HCT116 (cell line): Measurements from ENCODE around the gene SLC12A5. TPM values are rescaled to one million over a fixed set of nuclear protein-coding genes. Genes with fewer than 3 reads are reported as not detected.

Source experiments
- ATAC-seq: fragments of 200-7000 bp; cut with Tn5 transposase; 2 replicates; pipeline ENCODE4 v1.9.1; 2020; ENCODE audit warnings: mild to moderate bottlenecking, moderate library complexity
- BruUV-seq: library from RNA; stranded (reverse); fragments of 400-500 nt; replicated peaks from 2 replicates; lab custom pipeline; 2021; lab: Mats Ljungman, UMichigan
- CTCF ChIA-PET: fragments of 300-600 bp; sonication (Branson Sonifier 250); formaldehyde crosslinking; loops from one replicate; lab custom pipeline; 2021; ENCODE audit warnings: antibody characterized with exemption; lab: Charles Lee
- POLR2A ChIA-PET: fragments of 300-600, 350-600 bp; sonication (Branson Sonifier 250); formaldehyde crosslinking; loops from one replicate; lab custom pipeline; 2021; ENCODE audit warnings: antibody characterized with exemption; lab: Charles Lee
- RAD21 ChIA-PET, 2 experiments: fragments of 300-600 bp; sonication (Branson Sonifier 250); formaldehyde crosslinking; loops; one replicate each; lab custom pipeline; 2023; ENCODE audit warnings: low total read pairs in 2 of 2; ENCODE audit not compliant: uncharacterized antibody in 2 of 2, unreplicated experiment in 2 of 2, low non-redundant PET in 1 of 2; lab: Charles Lee
- DNase-seq: peaks from one replicate; pipeline ENCODE4 v3.0.0-alpha.2; 2010; ENCODE audit warnings: low read depth, low spot score
- H2AFZ ChIP-seq: fragments of 200-600 bp; shearing (Covaris generic), sonication (generic); 2 replicates; pipeline ENCODE4 v1.6.1; 2017; ENCODE audit warnings: low read depth, mixed run types, mixed read lengths, antibody characterized with exemption, low read length; ENCODE audit not compliant: poor library complexity, severe bottlenecking
- H3K27ac ChIP-seq: 2 replicates; pipeline ENCODE4 v1.5.1; 2012; ENCODE audit warnings: low read depth, low read length
- H3K27me3 ChIP-seq: fragments of 200-600 bp; sonication (generic); 2 replicates; pipeline ENCODE4 v1.6.1; 2016; ENCODE audit warnings: mixed run types, low read length, mixed read lengths; ENCODE audit not compliant: insufficient read depth
- H3K36me3 ChIP-seq, 2 experiments: fragments of 200-500 bp in 1 of 2; fragments of 200-600 bp in 1 of 2; sonication (Bioruptor generic) in 1 of 2; sonication (generic) in 1 of 2; 2 replicates each; pipeline versions ENCODE4 v1.5.1 to v1.6.1; 2014 to 2016; ENCODE audit warnings: low read length in 2 of 2, inconsistent platforms in 1 of 2, mixed read lengths in 1 of 2, mixed run types in 1 of 2; ENCODE audit not compliant: insufficient read depth in 2 of 2, control insufficient read depth in 1 of 2
- H3K4me1 ChIP-seq, 2 experiments: fragments of 200-600 bp in 1 of 2; sonication (generic) in 1 of 2; 2 replicates each; pipeline versions ENCODE4 v1.5.1 to v1.6.1; 2012 to 2017; ENCODE audit warnings: low read length in 2 of 2, inconsistent platforms in 1 of 2, mild to moderate bottlenecking in 1 of 2, mixed read lengths in 1 of 2, mixed run types in 1 of 2, moderate library complexity in 1 of 2; ENCODE audit not compliant: insufficient read depth in 2 of 2, control insufficient read depth in 1 of 2
- H3K4me2 ChIP-seq: fragments of 200-600 bp; sonication (generic); 2 replicates; pipeline ENCODE4 v1.6.1; 2017; ENCODE audit warnings: mixed run types, low read length, mixed read lengths
- H3K4me3 ChIP-seq, 2 experiments: fragments of 200-600 bp in 1 of 2; sonication (generic) in 1 of 2; replicated peaks in 1 of 2; 2 replicates each; pipeline ENCODE4 v1.5.1; 2011 to 2016; ENCODE audit warnings: low read length in 2 of 2, control low read depth in 1 of 2, low read depth in 1 of 2, mild to moderate bottlenecking in 1 of 2, mixed read lengths in 1 of 2, mixed run types in 1 of 2
- H3K79me2 ChIP-seq: fragments of 200-600 bp; sonication (generic); 2 replicates; pipeline ENCODE4 v1.6.1; 2017; ENCODE audit warnings: mild to moderate bottlenecking, mixed run types, low read length, moderate library complexity, mixed read lengths; ENCODE audit not compliant: insufficient read depth
- H3K9ac ChIP-seq: fragments of 200-600 bp; sonication (generic); 2 replicates; pipeline ENCODE4 v1.6.1; 2016; ENCODE audit warnings: low read length, mixed read lengths
- H3K9me2 ChIP-seq: fragments of 200-600 bp; sonication (generic), shearing (Covaris generic); 2 replicates; pipeline ENCODE4 v1.6.1; 2017; ENCODE audit warnings: mixed run types, mild to moderate bottlenecking, moderate library complexity; ENCODE audit not compliant: insufficient read depth
- H3K9me3 ChIP-seq, 2 experiments: fragments of 200-500 bp in 1 of 2; fragments of 200-600 bp in 1 of 2; sonication (Bioruptor generic) in 1 of 2; sonication (generic) in 1 of 2; 2 replicates each; pipeline ENCODE4 v1.6.1; 2014 to 2017; ENCODE audit warnings: low read length in 2 of 2, mixed read lengths in 2 of 2, inconsistent platforms in 1 of 2, low read depth in 1 of 2, mild to moderate bottlenecking in 1 of 2, mixed run types in 1 of 2, moderate library complexity in 1 of 2; ENCODE audit not compliant: control insufficient read depth in 1 of 2, insufficient read depth in 1 of 2
- H4K20me1 ChIP-seq: fragments of 200-600 bp; sonication (generic), shearing (Covaris generic); 2 replicates; pipeline ENCODE4 v1.6.1; 2017; ENCODE audit warnings: mixed run types, mild to moderate bottlenecking, moderate library complexity; ENCODE audit not compliant: insufficient read depth
- ATF3 ChIP-seq: IDR thresholded peaks from 2 replicates; pipeline ENCODE4 v1.6.1; 2012
- CBX3 ChIP-seq: IDR thresholded peaks from 2 replicates; pipeline ENCODE4 v1.6.1; 2012; ENCODE audit warnings: low read depth
- CTCF ChIP-seq, 3 experiments: fragments of 200-600 bp in 1 of 3; sonication (generic) in 1 of 3; IDR thresholded peaks in 2 of 3; conservative IDR thresholded peaks in 1 of 3; 2 replicates each; pipeline ENCODE4 v1.5.1; 2012 to 2017; ENCODE audit warnings: low read depth in 2 of 3, low read length in 2 of 3, antibody characterized with exemption in 1 of 3, borderline replicate concordance in 1 of 3, control low read depth in 1 of 3, mild to moderate bottlenecking in 1 of 3, mixed read lengths in 1 of 3, mixed run types in 1 of 3, moderate library complexity in 1 of 3; ENCODE audit not compliant: insufficient read depth in 1 of 3
- EGR1 ChIP-seq: IDR thresholded peaks from 2 replicates; pipeline ENCODE4 v1.6.1; 2012; ENCODE audit warnings: low read depth
- EZH2 ChIP-seq: fragments of 200-600 bp; sonication (generic); IDR thresholded peaks from 2 replicates; pipeline ENCODE4 v1.6.1; 2017; ENCODE audit warnings: antibody characterized with exemption, mixed run types
- FOSL1 ChIP-seq: IDR thresholded peaks from 2 replicates; pipeline ENCODE4 v1.6.1; 2012; ENCODE audit warnings: low read depth
- JUND ChIP-seq: IDR thresholded peaks from 2 replicates; pipeline ENCODE4 v1.6.1; 2012
- MAX ChIP-seq: IDR thresholded peaks from 2 replicates; pipeline ENCODE4 v1.6.1; 2012
- POLR2AphosphoS5 ChIP-seq: IDR thresholded peaks from 2 replicates; pipeline ENCODE4 v1.6.1; 2011; ENCODE audit warnings: mild to moderate bottlenecking, low read depth, low read length, moderate library complexity
- RAD21 ChIP-seq: IDR thresholded peaks from 2 replicates; pipeline ENCODE4 v1.6.1; 2012; ENCODE audit warnings: low read depth, mild to moderate bottlenecking
- REST ChIP-seq: IDR thresholded peaks from 2 replicates; pipeline ENCODE4 v1.6.1; 2012; ENCODE audit warnings: low read depth
- SIN3A ChIP-seq: IDR thresholded peaks from 2 replicates; pipeline ENCODE4 v1.6.1; 2012; ENCODE audit warnings: low read depth
- SRF ChIP-seq: IDR thresholded peaks from 2 replicates; pipeline ENCODE4 v1.6.1; 2012; ENCODE audit warnings: low read depth
- TCF7L2 ChIP-seq: IDR thresholded peaks from 2 replicates; pipeline ENCODE4 v1.7.0; 2011; ENCODE audit warnings: borderline replicate concordance, inconsistent platforms; ENCODE audit not compliant: insufficient read depth, insufficient read length; ENCODE audit errors: extremely low read depth
- YY1 ChIP-seq: IDR thresholded peaks from 2 replicates; pipeline ENCODE4 v1.6.1; 2011; ENCODE audit warnings: low read length, low read depth, moderate library complexity, mild to moderate bottlenecking; ENCODE audit not compliant: insufficient replicate concordance; ENCODE audit errors: extremely low read depth
- ZBTB33 ChIP-seq: IDR thresholded peaks from 2 replicates; pipeline ENCODE4 v1.6.1; 2011; ENCODE audit warnings: mild to moderate bottlenecking, low read length, moderate library complexity; ENCODE audit not compliant: insufficient replicate concordance; ENCODE audit errors: extremely low read depth
- ZFX ChIP-seq: fragments of 450-650 bp; IDR thresholded peaks from 2 replicates; pipeline ENCODE4 v1.6.1; 2017
- ZNF274 ChIP-seq: fragments of 200-500 bp; sonication (Bioruptor generic); IDR thresholded peaks from 2 replicates; pipeline ENCODE4 v1.6.1; 2014; ENCODE audit warnings: mild to moderate bottlenecking, low read depth, low read length, inconsistent platforms
- intact Hi-C: fragments of 100-400 bp; cut with micrococcal nuclease; formaldehyde crosslinking; loops from 2 replicates; pipeline ENCODE4 v1.10.0; 2022
- total RNA-seq: library from RNA; stranded (reverse); gene quantifications from one replicate; pipeline ENCODE4 v1.2.1, GENCODE V29; 2021; ENCODE audit not compliant: unreplicated experiment

SLC12A5 gene
- total RNA-seq, 1 experiment from 2014 or later = 1.9 TPM

- no peak overlapping the region for H3K4me2 ChIP-seq
- no TSS peak for BruUV-seq
- H3K4me1 ChIP-seq = no peaks in the 10 kb centered on the region
- H2AFZ ChIP-seq = no peak overlapping the region
- H3K4me3 ChIP-seq = no peak overlapping the region
- CTCF ChIA-PET = interaction anchor here (1.2 kb wide), 1 partner anchor 85 kb away, joined by 5 read pairs; no protein-coding TSS in a partner anchor
- no peak overlapping the region for H3K9ac ChIP-seq
- no peak for DNase-seq
- no peaks in the 10 kb centered on the region for H3K9me2 ChIP-seq
- ATAC-seq = no peak
- H3K79me2 ChIP-seq = no peaks in the 10 kb centered on the region
- H3K27ac ChIP-seq = no peak overlapping the region
- TF ChIP-seq REST (no peak), CBX3 (no peak), ZNF274 (no peak), FOSL1 (no peak), SRF (no peak), ZBTB33 (no peak), RAD21 (no peak), JUND (no peak), TCF7L2 (no peak), SIN3A (no peak), EGR1 (no peak), POLR2AphosphoS5 (no peak), YY1 (no peak), CTCF (IDR thresholded peaks at IDR 0.05 in 2 of 3, conservative IDR thresholded peaks at IDR 0.05 in 1 of 3; ENCODE audit: borderline replicate concordance in 1 of 3, insufficient read depth in 1 of 3, low read depth in 2 of 3, low read length in 2 of 3) (no peak), EZH2 (no peak), MAX (no peak), ATF3 (no peak), ZFX (no peak)
- TF ChIP-seq, all 23 proteins: peak for 0
- Histone ChIP-seq H3K9me3 (no peaks in the 10 kb centered on the region), H3K36me3 (no peaks in the 10 kb centered on the region), H4K20me1 (no peaks in the 10 kb centered on the region), H3K27me3 (peaks cover 17% of the 10 kb centered on the region; the same call in 1 of the 2 replicates)
- RAD21 ChIA-PET = no interaction called here
- POLR2A ChIA-PET = no interaction called here
- intact Hi-C loops = no loop called here
Measured at GRCh38 chr20:46107061-46107460, 78.0 kb downstream of the SLC12A5 start.
